CD4-positive, alpha-beta T cell treated with Interleukin-17A for 1 hour (primary cell): Measurements from ENCODE around the gene ITGB3.

Experiments used
- DNase-seq: peaks from one replicate; pipeline ENCODE4 v3.0.0-alpha.2; 2020

Gene ITGB3

GRCh38 chr17:47304186-47304585 is 50.6 kb downstream of the ITGB3 start:
- no peak for DNase-seq

- no peak for DNase-seq
Observed at GRCh38 chr17:47305302-47305923, 51.8 kb downstream of the ITGB3 start.

GRCh38 chr17:47310186-47310733 is 56.6 kb downstream of the ITGB3 start:
- no peak for DNase-seq

- DNase-seq = no peak
Observed at GRCh38 chr17:47311420-47311819, 57.8 kb downstream of the ITGB3 start.

GRCh38 chr17:47315451-47316266 is 62.0 kb downstream of the ITGB3 start:
- peak; percentile 71 for DNase-seq

- no peak for DNase-seq
Observed at GRCh38 chr17:47316311-47316710, 62.7 kb downstream of the ITGB3 start.

- no peak for DNase-seq
Observed at GRCh38 chr17:47317119-47317518, 63.5 kb downstream of the ITGB3 start.

GRCh38 chr17:47318197-47318918 is 64.7 kb downstream of the ITGB3 start:
- no peak for DNase-seq

GRCh38 chr17:47320879-47321502 is 67.4 kb downstream of the ITGB3 start:
- no peak for DNase-seq

GRCh38 chr17:47323382-47324223 is 70.0 kb downstream of the ITGB3 start, which contains the start of gene EFCAB13:
Gene EFCAB13, plus strand, starts transcription at chr17:47323955. Its CDS starts 4,399 bp downstream, at chr17:47328354.
- peak; percentile 82 for DNase-seq

- DNase-seq = peak; percentile 49
Observed at GRCh38 chr17:47324224-47325020, 70.8 kb downstream of the ITGB3 start.

GRCh38 chr17:47325176-47325575 is 71.5 kb downstream of the ITGB3 start:
- no peak for DNase-seq

GRCh38 chr17:47330548-47330947 is 76.9 kb downstream of the ITGB3 start:
- DNase-seq = no peak

GRCh38 chr17:47332287-47332686 is 78.7 kb downstream of the ITGB3 start:
- DNase-seq = no peak

GRCh38 chr17:47335101-47335936 is 81.7 kb downstream of the ITGB3 start:
- no peak for DNase-seq

- no peak for DNase-seq
Observed at GRCh38 chr17:47338026-47338425, 84.4 kb downstream of the ITGB3 start.

- no peak for DNase-seq
Observed at GRCh38 chr17:47352848-47353247, 99.2 kb downstream of the ITGB3 start.

GRCh38 chr17:47358652-47359051 is 105.0 kb downstream of the ITGB3 start:
- no peak for DNase-seq
